H1 (cell line): ENCODE data around the gene HSF4. TPM values are rescaled to one million over a fixed set of nuclear protein-coding genes. Genes with fewer than 3 reads are reported as not detected.

Experiments
- CTCF ChIA-PET: fragments of 300-600 bp; sonication (Branson Sonifier 250); formaldehyde crosslinking; loops from one replicate; lab custom pipeline; 2021; ENCODE audit not compliant: partially characterized antibody; lab: Charles Lee
- POLR2A ChIA-PET: fragments of 300-600 bp; sonication (Branson Sonifier 250); formaldehyde crosslinking; loops from one replicate; lab custom pipeline; 2021; ENCODE audit warnings: inconsistent platforms; ENCODE audit not compliant: partially characterized antibody; lab: Charles Lee
- DNase-seq, 2 experiments: peaks; one replicate each; pipeline versions ENCODE4 v3.0.0 to v3.0.0-alpha.2; 2010 to 2022; ENCODE audit warnings: low spot score in 2 of 2, low read depth in 1 of 2, mixed read lengths in 1 of 2
- FAIRE-seq: peaks from 2 replicates; lab custom pipeline; 2011; peaks lifted over from hg19 to GRCh38; lab: Jason Lieb, UNC
- H2AFZ ChIP-seq: 2 replicates; pipeline ENCODE4 v1.8.1; 2012; ENCODE audit warnings: low read length, inconsistent platforms
- H2AK5ac ChIP-seq: 2 replicates; pipeline ENCODE4 v1.6.1; 2013; ENCODE audit warnings: low read depth, low read length
- H2BK120ac ChIP-seq: replicated peaks from 2 replicates; pipeline ENCODE3; 2013; ENCODE audit warnings: low read depth, low read length, inconsistent platforms
- H2BK12ac ChIP-seq: 2 replicates; pipeline ENCODE4 v1.6.1; 2013; ENCODE audit warnings: low read depth, low read length
- H2BK15ac ChIP-seq: 2 replicates; pipeline ENCODE4 v1.6.1; 2013; ENCODE audit warnings: low read length
- H2BK20ac ChIP-seq: 2 replicates; pipeline ENCODE4 v1.6.1; 2013; ENCODE audit warnings: low read length
- H2BK5ac ChIP-seq: 2 replicates; pipeline ENCODE4 v1.6.1; 2013; ENCODE audit warnings: low read depth, low read length
- H3K14ac ChIP-seq: 2 replicates; pipeline ENCODE4 v1.6.1; 2013; ENCODE audit warnings: inconsistent platforms; ENCODE audit not compliant: insufficient read length
- H3K18ac ChIP-seq: 2 replicates; pipeline ENCODE4 v1.6.1; 2013; ENCODE audit warnings: low read length; ENCODE audit errors: extremely low read depth
- H3K23ac ChIP-seq: 2 replicates; pipeline ENCODE4 v1.6.1; 2013; ENCODE audit warnings: inconsistent platforms; ENCODE audit not compliant: insufficient read length
- H3K23me2 ChIP-seq: 2 replicates; pipeline ENCODE4 v1.6.1; 2013; ENCODE audit warnings: low read depth, low read length
- H3K27ac ChIP-seq: 2 replicates; pipeline ENCODE4 v1.6.1; 2011; ENCODE audit warnings: low read depth, low read length, inconsistent platforms
- H3K27me3 ChIP-seq, 4 experiments: replicated peaks in 1 of 4; 1 replicate in 1 of 4; 2 replicates in 3 of 4; pipeline versions ENCODE4 v1.6.1 to v1.8.1; 2011 to 2013; ENCODE audit warnings: low read length in 3 of 4, mild to moderate bottlenecking in 3 of 4, inconsistent platforms in 2 of 4, mixed read lengths in 2 of 4, moderate library complexity in 1 of 4; ENCODE audit not compliant: control insufficient read depth in 3 of 4, insufficient read depth in 3 of 4; ENCODE audit errors: extremely low read depth in 1 of 4
- H3K36me3 ChIP-seq, 4 experiments: 2 replicates each; pipeline versions ENCODE4 v1.6.1 to v1.8.1; 2011 to 2013; ENCODE audit warnings: mild to moderate bottlenecking in 4 of 4, low read length in 3 of 4, moderate library complexity in 2 of 4, control low read depth in 1 of 4, inconsistent platforms in 1 of 4; ENCODE audit not compliant: insufficient read depth in 4 of 4, control insufficient read depth in 2 of 4
- H3K4ac ChIP-seq: replicated peaks from 2 replicates; pipeline ENCODE3; 2013; ENCODE audit warnings: low read length, low read depth, mixed read lengths, inconsistent platforms; ENCODE audit not compliant: insufficient read length
- H3K4me1 ChIP-seq, 4 experiments: replicated peaks in 1 of 4; 1 replicate in 1 of 4; 2 replicates in 3 of 4; pipeline versions ENCODE4 v1.6.1 to v1.8.1; 2011 to 2013; ENCODE audit warnings: low read length in 3 of 4, inconsistent platforms in 2 of 4, mixed read lengths in 1 of 4; ENCODE audit not compliant: insufficient read depth in 4 of 4, control insufficient read depth in 3 of 4
- H3K4me2 ChIP-seq, 2 experiments: 2 replicates each; pipeline versions ENCODE4 v1.6.1 to v1.8.1; 2011 to 2013; ENCODE audit warnings: low read depth in 2 of 2, low read length in 2 of 2, control low read depth in 1 of 2, inconsistent platforms in 1 of 2, mild to moderate bottlenecking in 1 of 2; ENCODE audit not compliant: insufficient read depth in 1 of 2
- H3K4me3 ChIP-seq, 4 experiments: fragments of 200-600, 300-600 bp in 1 of 4; sonication (generic), shearing (Covaris generic), sonication (Bioruptor Twin) in 1 of 4; 2 replicates each; pipeline versions ENCODE4 v1.5.1 to v1.8.1; 2011 to 2016; ENCODE audit warnings: low read length in 4 of 4, low read depth in 3 of 4, control low read depth in 2 of 4, inconsistent platforms in 2 of 4, mild to moderate bottlenecking in 2 of 4, mixed read lengths in 1 of 4, moderate library complexity in 1 of 4; ENCODE audit not compliant: insufficient read depth in 2 of 4; ENCODE audit errors: extremely low read depth in 1 of 4
- H3K56ac ChIP-seq: replicated peaks from 2 replicates; pipeline ENCODE3; 2013; ENCODE audit warnings: low read depth, mild to moderate bottlenecking, mixed read lengths, low read length, inconsistent platforms; ENCODE audit not compliant: insufficient read length
- H3K79me1 ChIP-seq: 2 replicates; pipeline ENCODE4 v1.6.1; 2013; ENCODE audit warnings: low read depth, low read length, control low read depth
- H3K79me2 ChIP-seq, 2 experiments: 2 replicates each; pipeline versions ENCODE4 v1.6.1 to v1.8.1; 2012 to 2013; ENCODE audit warnings: low read length in 2 of 2, mild to moderate bottlenecking in 2 of 2, inconsistent platforms in 1 of 2; ENCODE audit not compliant: insufficient read depth in 2 of 2, control insufficient read depth in 1 of 2
- H3K9ac ChIP-seq, 4 experiments: replicated peaks in 1 of 4; 1 replicate in 1 of 4; 2 replicates in 3 of 4; pipeline versions ENCODE4 v1.6.1 to v1.8.1; 2011 to 2013; ENCODE audit warnings: low read depth in 3 of 4, low read length in 3 of 4, control low read depth in 2 of 4, mild to moderate bottlenecking in 2 of 4, moderate library complexity in 2 of 4, inconsistent platforms in 1 of 4; ENCODE audit errors: extremely low read depth in 1 of 4
- H3K9me3 ChIP-seq, 2 experiments: 2 replicates each; pipeline versions ENCODE4 v1.6.1 to v1.8.1; 2012 to 2013; ENCODE audit warnings: mild to moderate bottlenecking in 2 of 2, moderate library complexity in 2 of 2, control low read depth in 1 of 2, inconsistent platforms in 1 of 2, low read depth in 1 of 2, low read length in 1 of 2, mixed read lengths in 1 of 2; ENCODE audit not compliant: insufficient read depth in 2 of 2
- H4K20me1 ChIP-seq, 2 experiments: replicated peaks in 1 of 2; 2 replicates each; pipeline versions ENCODE3 to v1.8.1; 2011 to 2013; ENCODE audit warnings: inconsistent platforms in 2 of 2, low read length in 2 of 2, mild to moderate bottlenecking in 1 of 2; ENCODE audit not compliant: insufficient read depth in 2 of 2, control insufficient read depth in 1 of 2
- H4K5ac ChIP-seq: 2 replicates; pipeline ENCODE4 v1.6.1; 2013; ENCODE audit warnings: low read length, low read depth, mixed read lengths, inconsistent platforms; ENCODE audit not compliant: insufficient read length
- H4K8ac ChIP-seq: 2 replicates; pipeline ENCODE4 v1.8.0; 2013; ENCODE audit warnings: mild to moderate bottlenecking, moderate library complexity, low read length, inconsistent platforms; ENCODE audit not compliant: insufficient read depth; ENCODE audit errors: extremely low read depth
- H4K91ac ChIP-seq: replicated peaks from 2 replicates; pipeline ENCODE3; 2013; ENCODE audit warnings: low read length, mixed read lengths, inconsistent platforms; ENCODE audit not compliant: insufficient read length
- E2F6 ChIP-seq: IDR thresholded peaks from 2 replicates; pipeline ENCODE4 v1.6.1; 2012; ENCODE audit warnings: inconsistent platforms
- WGBS, 2 experiments: shearing (Covaris generic) in 1 of 2; methylation state at CpG; one replicate each; pipeline versions ENCODE4 v1.1.6 to v1.1.7; 2013 to 2015; ENCODE audit warnings: low lambda C conversion rate in 2 of 2, mixed read lengths in 2 of 2, inconsistent platforms in 1 of 2, low coverage in 1 of 2, missing lambda C conversion rate in 1 of 2; ENCODE audit not compliant: insufficient replicate concordance in 2 of 2, insufficient coverage in 1 of 2, insufficient read length in 1 of 2; ENCODE audit errors: extremely low coverage in 1 of 2, missing lambda C conversion rate in 1 of 2; 5-methylcytosine and 5-hydroxymethylcytosine counted together
- polyA plus RNA-seq, 7 experiments: library from polyadenylated mRNA; depleted of rRNA in 3 of 7; stranded (reverse) in 5 of 7; unstranded in 2 of 7; fragments of >200 nt in 5 of 7; fragments of 200-250 nt in 2 of 7; gene quantifications; 1 replicate in 5 of 7; 2 replicates in 1 of 7; 4 replicates in 1 of 7; pipeline versions ENCODE4 v1.2.1 to v1.2.3, GENCODE V29; 2011 to 2013; ENCODE audit warnings: missing spikeins in 2 of 7, mixed read lengths in 2 of 7
- total RNA-seq: library from RNA; stranded (reverse); fragmentation: NEBNext Ultra II Directional; extraction: Animal tissue kit (Norgen Biotek cat#: 25700); gene quantifications from 2 replicates; pipeline ENCODE4 v1.2.1, GENCODE V29; 2021

HSF4 gene
- total and polyA plus RNA-seq, 2 of the 8 experiments (the other 6 are each of a cell fraction or from before 2014, with no cell fraction given) = 0.14 TPM; not detected in 1

GRCh38 chr16:67201411-67202345, 37.1 kb downstream of the HSF4 start:
- H2BK120ac ChIP-seq = no peak overlapping the region
- POLR2A ChIA-PET = interaction anchor here (0.5 to 5.4 kb wide), 6 partner anchors 13 to 39 kb away, joined by 3 to 19 read pairs (median 4); partner anchors contain the start of genes MATCAP1 and TMEM208
- H4K5ac ChIP-seq = no peak overlapping the region
- no peak overlapping the region for H3K23ac ChIP-seq
- no peak for FAIRE-seq
- H3K56ac ChIP-seq = no peak overlapping the region
- no peaks in the 10 kb centered on the region for H3K79me1 ChIP-seq
- H3K4me1 ChIP-seq = peaks cover 0 to 12% (median 8%) of the 10 kb centered on the region in 4 experiments; a peak in 4 of 7 replicates
- H2BK15ac ChIP-seq = no peak overlapping the region
- DNase-seq = no peak
- H4K8ac ChIP-seq = peak overlapping the region; percentile 51; the same call in 1 of the 2 replicates
- no peak overlapping the region for H3K14ac ChIP-seq
- no peaks in the 10 kb centered on the region for H3K79me2 ChIP-seq
- no peak overlapping the region; the same call in 1 of the 2 replicates for H2BK12ac ChIP-seq
- no peak overlapping the region for H3K4me2 ChIP-seq
- peaks cover 6% of the 10 kb centered on the region; the same call in 1 of the 2 replicates for H3K23me2 ChIP-seq
- no peak overlapping the region for H2BK20ac ChIP-seq
- no peak overlapping the region for H2AFZ ChIP-seq
- H4K91ac ChIP-seq = no peak overlapping the region
- no peak overlapping the region for H2BK5ac ChIP-seq
- CTCF ChIA-PET = interaction anchor here (0.8 to 7.5 kb wide), 14 partner anchors 8 to 224 kb away, joined by 3 to 78 read pairs (median 4); partner anchors contain the start of genes E2F4, EXOC3L1, MATCAP1 and NOL3
- no peak overlapping the region for H3K4me3 ChIP-seq
- peaks cover 4 to 14% (median 12%) of the 10 kb centered on the region in 4 experiments; a peak in 6 of 8 replicates for H3K36me3 ChIP-seq
- TF ChIP-seq E2F6 = no peak
- H3K27me3 ChIP-seq = no peaks in the 10 kb centered on the region
- peaks cover 1 to 13% of the 10 kb centered on the region in 2 experiments for H4K20me1 ChIP-seq
- H3K18ac ChIP-seq = no peak overlapping the region
- H3K9me3 ChIP-seq = no peaks in the 10 kb centered on the region
- no peak overlapping the region for H3K9ac ChIP-seq
- WGBS, 2 experiments = 91% methylated on average over 30 of the region's 40 CpGs; no CpG with 5 or more reads in 1 of the 2 experiments
- no peak overlapping the region for H3K4ac ChIP-seq
- no peak overlapping the region for H2AK5ac ChIP-seq
- H3K27ac ChIP-seq = no peak overlapping the region
